ENCODE measurements around the gene POTEH. TPM values are rescaled to one million over a fixed set of nuclear protein-coding genes. Genes with fewer than 3 reads are reported as not detected.
A peak's percentile ranks its signal among the peaks of the same experiment; 100 is the strongest.
"Not testable (repeated sequence)": the region's sequence is repeated elsewhere in the genome, so short reads cannot be mapped to it uniquely, and the experiment has no call there.

POTEH gene
- total RNA-seq, 1 donor from 2014 or later: not detected

DNA sequence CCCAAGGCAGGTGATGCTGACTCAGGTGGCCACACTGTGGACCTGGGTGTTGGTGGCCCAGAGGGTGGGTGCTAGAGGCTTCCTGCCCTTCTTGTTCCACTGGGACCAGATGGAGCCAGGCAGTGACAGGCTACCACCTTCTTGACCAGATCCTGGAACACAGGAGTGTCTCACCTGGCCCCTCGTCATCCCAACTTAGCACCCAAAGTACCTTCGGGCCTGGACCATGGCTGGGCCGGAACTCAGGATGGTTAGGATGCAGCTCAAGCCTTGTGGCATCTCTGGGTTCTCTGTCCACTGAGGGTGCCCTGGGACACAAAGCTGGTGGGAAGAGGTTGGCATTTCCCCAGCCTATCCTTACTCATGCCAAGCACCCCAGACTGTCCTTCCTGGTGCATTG lies 2.7 kb upstream of the POTEH start:
- not testable (repeated sequence) for H3K4me1 Mint-ChIP-seq (ENCODE audit: unreplicated experiment); H3K36me3 Mint-ChIP-seq (ENCODE audit: unreplicated experiment); H3K9me3 Mint-ChIP-seq (ENCODE audit: unreplicated experiment); DNase-seq (ENCODE audit: extremely low spot score, unreplicated experiment); H3K27me3 Mint-ChIP-seq (ENCODE audit: unreplicated experiment); H3K27ac Mint-ChIP-seq (ENCODE audit: unreplicated experiment); H3K4me3 Mint-ChIP-seq (ENCODE audit: unreplicated experiment)

DNA sequence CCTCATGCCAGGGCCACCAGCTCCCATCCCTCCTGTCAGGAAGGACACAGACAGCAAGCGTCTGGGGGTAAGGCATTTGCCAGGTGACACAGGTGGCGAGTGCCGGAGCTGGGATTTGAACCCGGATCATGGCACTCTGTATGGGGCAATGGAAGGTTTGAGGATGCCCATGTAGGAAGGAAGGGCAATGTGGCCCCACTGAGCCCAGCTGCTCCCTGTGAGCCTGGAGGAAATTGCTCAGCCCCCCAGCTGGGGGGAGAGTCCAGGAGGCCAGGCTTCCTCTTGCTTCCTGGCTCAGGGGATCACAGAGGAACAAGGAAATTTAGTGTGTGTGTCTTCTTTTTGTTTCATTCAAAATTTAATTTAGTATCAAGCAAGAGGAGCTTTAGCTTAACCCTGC lies 2.1 kb upstream of the POTEH start:
- H3K4me3 Mint-ChIP-seq (ENCODE audit: unreplicated experiment); H3K36me3 Mint-ChIP-seq (ENCODE audit: unreplicated experiment); H3K27me3 Mint-ChIP-seq (ENCODE audit: unreplicated experiment); DNase-seq (ENCODE audit: extremely low spot score, unreplicated experiment); H3K9me3 Mint-ChIP-seq (ENCODE audit: unreplicated experiment); H3K27ac Mint-ChIP-seq (ENCODE audit: unreplicated experiment); H3K4me1 Mint-ChIP-seq (ENCODE audit: unreplicated experiment): not testable (repeated sequence)

DNA sequence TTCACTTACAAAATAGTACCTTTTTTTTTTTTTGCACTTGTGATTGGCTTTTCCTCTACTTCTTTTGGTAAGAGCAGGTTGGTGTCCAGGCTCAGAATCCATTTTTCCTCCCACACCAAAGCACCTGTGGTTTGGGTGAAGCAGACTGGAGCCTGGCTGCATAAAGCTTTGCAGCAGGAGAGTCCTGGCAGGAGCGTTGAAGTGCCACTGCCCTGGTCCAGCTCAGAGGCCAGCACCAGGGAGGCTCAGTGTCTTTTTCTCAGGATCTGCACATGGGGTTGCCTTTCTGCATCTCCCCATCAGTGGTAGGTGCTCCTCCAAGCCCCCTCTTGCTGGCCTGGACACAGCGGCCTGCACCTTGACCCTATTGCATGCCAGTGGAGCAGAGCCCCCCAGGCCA lies 1.7 kb upstream of the POTEH start:
- not testable (repeated sequence) for H3K9me3 Mint-ChIP-seq (ENCODE audit: unreplicated experiment); H3K36me3 Mint-ChIP-seq (ENCODE audit: unreplicated experiment); H3K27ac Mint-ChIP-seq (ENCODE audit: unreplicated experiment); H3K27me3 Mint-ChIP-seq (ENCODE audit: unreplicated experiment); DNase-seq (ENCODE audit: extremely low spot score, unreplicated experiment); H3K4me1 Mint-ChIP-seq (ENCODE audit: unreplicated experiment); H3K4me3 Mint-ChIP-seq (ENCODE audit: unreplicated experiment)

DNA sequence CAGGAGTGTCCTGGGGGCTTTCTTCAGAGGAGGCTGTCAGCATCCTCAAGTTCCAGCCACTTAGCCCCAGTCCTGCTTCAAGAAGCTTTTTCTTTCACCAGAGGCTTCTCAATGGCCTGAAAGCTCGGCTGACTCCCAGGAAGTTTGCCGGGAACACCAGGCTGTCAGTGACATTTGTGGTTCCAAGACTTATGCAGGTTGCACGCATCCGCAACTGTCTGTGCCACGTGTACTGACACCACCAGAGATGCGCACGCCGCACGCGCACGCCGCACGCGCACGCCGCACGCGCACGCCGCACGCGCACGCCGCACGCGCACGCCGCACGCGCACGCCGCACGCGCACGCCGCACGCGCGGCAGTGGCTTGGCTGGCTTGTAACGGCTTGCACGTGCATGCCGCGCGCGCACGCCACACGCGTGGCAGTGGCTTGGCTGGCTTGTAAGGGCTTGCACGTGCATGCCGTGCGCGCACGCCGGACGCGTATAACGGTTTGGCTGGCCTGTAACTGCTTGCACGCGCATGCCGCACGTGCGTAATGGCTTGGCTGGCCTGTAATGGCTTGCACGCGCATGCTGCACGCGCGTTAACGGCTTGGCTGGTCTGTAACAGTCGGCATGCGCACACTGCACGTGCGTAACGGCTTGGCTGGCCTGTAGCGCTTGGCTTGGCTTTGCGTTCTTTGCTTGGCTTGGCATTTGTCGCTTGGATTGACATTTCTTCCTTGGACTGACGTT lies 646 bp upstream of the POTEH start:
- H3K27me3 Mint-ChIP-seq (ENCODE audit: unreplicated experiment); H3K9me3 Mint-ChIP-seq (ENCODE audit: unreplicated experiment); H3K36me3 Mint-ChIP-seq (ENCODE audit: unreplicated experiment); H3K4me3 Mint-ChIP-seq (ENCODE audit: unreplicated experiment); H3K27ac Mint-ChIP-seq (ENCODE audit: unreplicated experiment); H3K4me1 Mint-ChIP-seq (ENCODE audit: unreplicated experiment): not testable (repeated sequence)
- DNase-seq (ENCODE audit: extremely low spot score, unreplicated experiment): peak; percentile 90

DNA sequence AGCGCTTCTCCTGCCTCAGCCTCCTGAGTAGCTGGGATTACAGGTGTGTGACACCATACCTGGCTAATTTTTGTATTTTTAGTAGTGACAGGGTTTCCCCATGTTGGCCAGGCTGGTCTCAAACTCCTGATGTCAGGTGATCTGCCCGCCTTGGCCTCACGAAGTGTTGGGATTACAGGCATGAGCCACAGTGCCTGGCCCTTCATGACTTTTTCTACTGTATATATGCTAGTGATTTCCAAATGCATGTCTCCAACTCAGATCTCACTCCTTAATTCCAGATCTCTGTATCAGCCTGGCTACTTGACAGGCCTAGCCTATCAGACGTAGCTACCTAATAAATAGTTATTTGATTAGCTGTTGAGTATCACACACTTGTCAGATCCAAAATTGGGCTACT lies 23.8 kb downstream of the POTEH start:
- not testable (repeated sequence) for H3K27ac Mint-ChIP-seq (ENCODE audit: unreplicated experiment); H3K4me3 Mint-ChIP-seq (ENCODE audit: unreplicated experiment); H3K27me3 Mint-ChIP-seq (ENCODE audit: unreplicated experiment); H3K4me1 Mint-ChIP-seq (ENCODE audit: unreplicated experiment); H3K9me3 Mint-ChIP-seq (ENCODE audit: unreplicated experiment); H3K36me3 Mint-ChIP-seq (ENCODE audit: unreplicated experiment)
- DNase-seq (ENCODE audit: extremely low spot score, unreplicated experiment): peak; percentile 85

DNA sequence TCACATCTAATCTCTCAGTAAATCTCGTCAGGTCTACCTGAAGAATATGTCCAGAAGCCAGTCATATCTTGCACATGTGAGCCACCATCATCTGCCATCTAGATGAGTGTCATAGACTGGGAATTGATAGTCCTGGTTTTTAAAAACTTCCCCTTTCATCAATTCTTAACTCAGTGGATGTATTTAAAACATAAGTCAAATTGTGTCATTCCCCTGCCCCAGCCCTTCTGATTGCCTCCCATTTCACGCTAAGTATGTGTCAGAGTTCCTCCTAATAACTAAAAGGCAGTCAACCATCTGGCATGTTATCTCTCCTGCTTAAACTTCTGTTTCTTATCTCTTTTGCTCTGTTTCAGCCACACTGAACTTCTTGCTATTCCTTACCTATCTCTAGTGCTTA lies 24.3 kb downstream of the POTEH start:
- H3K4me3 Mint-ChIP-seq (ENCODE audit: unreplicated experiment); H3K36me3 Mint-ChIP-seq (ENCODE audit: unreplicated experiment); H3K27me3 Mint-ChIP-seq (ENCODE audit: unreplicated experiment); H3K27ac Mint-ChIP-seq (ENCODE audit: unreplicated experiment); H3K4me1 Mint-ChIP-seq (ENCODE audit: unreplicated experiment); DNase-seq (ENCODE audit: extremely low spot score, unreplicated experiment); H3K9me3 Mint-ChIP-seq (ENCODE audit: unreplicated experiment): not testable (repeated sequence)

DNA sequence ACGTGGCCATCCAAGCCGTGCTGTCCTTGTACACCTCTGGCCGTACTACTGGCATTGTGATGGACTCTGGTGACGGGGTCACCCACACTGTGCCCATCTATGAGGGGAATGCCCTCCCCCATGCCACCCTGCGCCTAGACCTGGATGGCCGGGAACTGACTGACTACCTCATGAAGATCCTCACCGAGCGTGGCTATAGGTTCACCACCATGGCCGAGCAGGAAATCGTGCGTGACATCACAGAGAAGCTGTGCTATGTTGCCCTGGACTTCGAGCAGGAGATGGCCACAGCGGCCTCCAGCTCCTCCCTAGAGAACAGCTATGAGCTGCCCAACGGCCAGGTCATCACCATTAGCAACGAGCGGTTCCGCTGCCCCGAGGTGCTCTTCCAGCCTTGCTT lies 32.1 kb downstream of the POTEH start:
- not testable (repeated sequence) for H3K4me1 Mint-ChIP-seq (ENCODE audit: unreplicated experiment); H3K9me3 Mint-ChIP-seq (ENCODE audit: unreplicated experiment); H3K36me3 Mint-ChIP-seq (ENCODE audit: unreplicated experiment); H3K27ac Mint-ChIP-seq (ENCODE audit: unreplicated experiment); H3K4me3 Mint-ChIP-seq (ENCODE audit: unreplicated experiment); H3K27me3 Mint-ChIP-seq (ENCODE audit: unreplicated experiment); DNase-seq (ENCODE audit: extremely low spot score, unreplicated experiment)

DNA sequence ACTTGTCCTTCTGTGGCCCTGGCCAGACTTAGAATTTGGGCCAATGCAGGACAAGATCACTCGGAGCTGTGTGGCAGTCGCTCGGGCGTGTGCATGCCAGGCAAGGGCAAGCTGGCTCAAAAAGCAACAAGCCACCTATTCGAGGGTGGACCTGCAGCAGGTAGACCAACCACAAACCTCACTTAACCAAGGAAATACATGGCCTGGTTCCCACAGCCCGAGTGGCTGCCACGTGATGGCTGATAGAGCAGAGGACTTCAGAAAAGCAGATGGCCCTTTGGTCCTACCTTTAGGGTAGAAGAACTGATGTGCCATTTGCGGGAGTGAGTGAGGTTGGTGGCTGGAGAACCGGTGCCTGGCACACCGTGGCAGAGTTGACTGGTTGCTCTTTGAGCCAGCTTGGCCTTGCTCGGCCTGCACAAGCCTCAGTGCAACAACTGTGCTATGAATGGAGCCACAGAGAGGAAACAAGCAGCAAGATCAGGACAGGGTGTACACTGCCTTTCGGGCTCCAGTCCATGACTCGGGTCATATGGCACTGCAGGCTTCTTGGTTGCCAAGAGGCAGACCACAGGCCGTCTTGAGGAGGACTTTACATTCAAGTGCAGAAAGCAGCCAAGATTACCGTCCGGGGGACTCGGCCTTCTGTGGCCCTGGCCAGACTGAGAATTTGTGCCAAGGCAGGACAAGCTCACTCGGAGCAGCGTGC lies 39.5 kb downstream of the POTEH start:
- H3K4me1 Mint-ChIP-seq (ENCODE audit: unreplicated experiment); H3K9me3 Mint-ChIP-seq (ENCODE audit: unreplicated experiment); DNase-seq (ENCODE audit: extremely low spot score, unreplicated experiment); H3K27me3 Mint-ChIP-seq (ENCODE audit: unreplicated experiment); H3K27ac Mint-ChIP-seq (ENCODE audit: unreplicated experiment); H3K4me3 Mint-ChIP-seq (ENCODE audit: unreplicated experiment); H3K36me3 Mint-ChIP-seq (ENCODE audit: unreplicated experiment): not testable (repeated sequence)

DNA sequence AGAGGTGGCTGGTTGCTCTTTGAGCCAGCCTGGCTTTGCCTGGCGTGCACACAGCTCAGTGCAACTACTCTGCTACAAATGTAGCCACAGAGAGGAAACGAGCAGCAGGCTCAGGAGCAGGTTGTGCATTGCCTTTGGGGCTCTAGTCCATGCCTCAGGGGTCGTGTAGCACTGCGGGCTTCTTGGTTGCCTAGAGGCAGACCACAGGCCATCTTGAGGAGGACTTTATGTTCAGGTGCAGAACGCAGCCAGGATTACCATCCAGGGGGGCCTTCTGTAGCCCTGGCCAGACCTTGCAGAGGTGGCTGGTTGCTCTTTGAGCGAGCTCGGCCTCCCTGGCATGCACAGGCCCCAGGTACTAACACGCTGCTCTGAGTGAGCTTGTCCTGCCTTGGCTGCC lies 41.2 kb downstream of the POTEH start:
- DNase-seq (ENCODE audit: extremely low spot score, unreplicated experiment); H3K4me1 Mint-ChIP-seq (ENCODE audit: unreplicated experiment); H3K4me3 Mint-ChIP-seq (ENCODE audit: unreplicated experiment); H3K27ac Mint-ChIP-seq (ENCODE audit: unreplicated experiment); H3K27me3 Mint-ChIP-seq (ENCODE audit: unreplicated experiment); H3K9me3 Mint-ChIP-seq (ENCODE audit: unreplicated experiment); H3K36me3 Mint-ChIP-seq (ENCODE audit: unreplicated experiment): not testable (repeated sequence)

DNA sequence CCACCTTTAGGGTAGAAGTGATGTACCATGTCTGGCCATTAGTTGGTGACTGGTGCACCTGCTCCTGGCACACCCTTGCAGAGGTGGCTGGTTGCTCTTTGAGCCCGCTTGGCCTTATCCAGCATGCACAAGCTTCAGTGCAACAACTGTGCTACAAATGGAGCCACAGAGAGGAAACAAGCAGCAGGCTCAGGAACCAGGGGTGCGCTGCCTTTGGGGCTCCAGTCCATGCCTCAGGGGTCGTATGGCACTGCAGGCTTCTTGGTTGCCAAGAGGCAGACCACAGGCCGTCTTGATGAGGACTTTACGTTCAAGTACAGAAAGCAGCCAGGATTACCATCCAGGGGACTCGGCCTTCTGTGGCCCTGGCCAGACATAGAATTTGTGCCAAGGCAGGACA lies 44.6 kb downstream of the POTEH start:
- not testable (repeated sequence) for H3K9me3 Mint-ChIP-seq (ENCODE audit: unreplicated experiment); H3K27me3 Mint-ChIP-seq (ENCODE audit: unreplicated experiment); H3K4me3 Mint-ChIP-seq (ENCODE audit: unreplicated experiment); DNase-seq (ENCODE audit: extremely low spot score, unreplicated experiment); H3K36me3 Mint-ChIP-seq (ENCODE audit: unreplicated experiment); H3K27ac Mint-ChIP-seq (ENCODE audit: unreplicated experiment); H3K4me1 Mint-ChIP-seq (ENCODE audit: unreplicated experiment)

DNA sequence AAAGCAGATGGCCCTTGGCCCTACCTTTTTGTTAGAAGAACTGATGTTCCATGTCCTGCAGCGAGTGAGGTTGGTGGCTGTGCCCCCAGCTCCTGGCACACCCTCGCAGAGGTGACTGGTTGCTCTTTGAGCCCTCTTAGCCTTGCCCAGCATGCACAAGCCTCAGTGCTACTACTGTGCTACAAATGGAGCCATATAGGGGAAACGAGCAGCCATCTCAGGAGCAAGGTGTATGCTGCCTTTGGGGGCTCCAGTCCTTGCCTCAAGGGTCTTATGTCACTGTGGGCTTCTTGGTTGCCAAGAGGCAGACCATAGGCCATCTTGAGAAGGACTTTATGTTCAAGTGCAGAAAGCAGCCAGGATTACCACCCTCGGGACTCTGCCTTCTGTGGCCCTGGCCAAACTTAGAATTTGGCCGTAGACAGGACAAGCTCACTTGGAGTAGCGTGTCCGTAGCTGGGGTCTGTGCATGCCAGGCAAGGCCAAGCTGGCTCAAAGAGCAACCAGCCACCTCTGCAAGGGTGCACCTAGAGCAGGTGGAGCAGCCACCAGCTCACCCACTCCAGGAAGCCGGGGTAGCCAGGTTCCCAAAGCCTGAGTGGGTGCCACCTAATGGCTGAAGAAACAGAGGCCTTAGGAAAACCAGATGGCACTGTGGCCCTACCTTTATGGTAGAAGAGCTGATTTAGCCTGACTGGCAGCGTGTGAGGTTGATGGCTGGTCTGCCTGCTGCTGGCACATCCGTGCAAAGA lies 48.5 kb downstream of the POTEH start:
- H3K4me1 Mint-ChIP-seq (ENCODE audit: unreplicated experiment); DNase-seq (ENCODE audit: extremely low spot score, unreplicated experiment); H3K9me3 Mint-ChIP-seq (ENCODE audit: unreplicated experiment); H3K4me3 Mint-ChIP-seq (ENCODE audit: unreplicated experiment); H3K27me3 Mint-ChIP-seq (ENCODE audit: unreplicated experiment); H3K27ac Mint-ChIP-seq (ENCODE audit: unreplicated experiment); H3K36me3 Mint-ChIP-seq (ENCODE audit: unreplicated experiment): not testable (repeated sequence)

DNA sequence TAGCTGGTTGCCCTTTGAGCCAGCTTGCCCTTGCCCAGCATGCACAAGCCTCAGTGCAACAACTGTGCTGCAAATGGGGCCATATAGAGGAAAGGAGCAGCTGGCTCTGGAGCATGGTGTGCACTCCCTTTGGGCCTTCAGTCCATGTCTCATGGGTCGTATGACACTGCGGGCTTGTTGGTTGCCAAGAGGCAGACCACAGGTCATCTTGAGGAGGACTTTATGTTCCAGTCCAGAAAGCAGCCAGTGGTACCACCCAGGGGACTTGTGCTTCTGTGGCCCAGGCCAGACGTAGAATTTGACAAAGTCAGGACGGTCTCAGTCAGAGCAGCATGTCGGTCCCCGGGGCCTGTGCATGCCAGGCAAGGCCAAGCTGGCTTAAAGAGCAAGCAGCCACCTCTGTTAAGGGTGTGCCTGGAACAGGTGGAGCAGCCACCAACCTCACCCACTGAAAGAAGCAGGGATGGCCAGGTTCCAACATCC lies 49.1 kb downstream of the POTEH start:
- not testable (repeated sequence) for H3K4me3 Mint-ChIP-seq (ENCODE audit: unreplicated experiment); H3K27me3 Mint-ChIP-seq (ENCODE audit: unreplicated experiment); DNase-seq (ENCODE audit: extremely low spot score, unreplicated experiment); H3K9me3 Mint-ChIP-seq (ENCODE audit: unreplicated experiment); H3K4me1 Mint-ChIP-seq (ENCODE audit: unreplicated experiment); H3K36me3 Mint-ChIP-seq (ENCODE audit: unreplicated experiment); H3K27ac Mint-ChIP-seq (ENCODE audit: unreplicated experiment)
